ENCODE results near the gene SV2C. TPM values are rescaled to one million over a fixed set of nuclear protein-coding genes. Genes with fewer than 3 reads are reported as not detected.

Gene SV2C
- total RNA-seq, 1 experiment from 2014 or later, result 0.09 TPM

DNA sequence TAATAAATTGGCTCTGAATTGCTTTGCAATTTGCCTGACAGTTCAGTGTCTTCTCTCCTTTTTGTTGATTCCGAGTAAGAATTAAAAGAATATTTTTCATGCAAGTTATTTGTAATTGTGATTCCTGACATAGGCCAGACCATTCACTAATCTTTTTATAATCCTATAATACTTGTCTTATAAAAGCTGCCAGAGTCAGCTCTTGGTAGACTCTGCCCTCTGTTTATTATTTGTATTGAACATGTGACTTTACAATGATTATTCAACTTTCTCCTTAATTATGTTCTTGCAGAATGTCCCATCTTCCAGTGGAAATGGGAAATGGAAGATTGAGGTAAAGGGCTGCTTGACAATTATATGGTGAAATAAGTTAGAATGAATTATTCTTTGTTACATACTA lies 121.0 kb downstream of the SV2C start (continued):
- TF ChIP-seq ATF1 (CRISPR knock-in tag; IDR thresholded peaks at IDR 0.05), result no peak

DNA sequence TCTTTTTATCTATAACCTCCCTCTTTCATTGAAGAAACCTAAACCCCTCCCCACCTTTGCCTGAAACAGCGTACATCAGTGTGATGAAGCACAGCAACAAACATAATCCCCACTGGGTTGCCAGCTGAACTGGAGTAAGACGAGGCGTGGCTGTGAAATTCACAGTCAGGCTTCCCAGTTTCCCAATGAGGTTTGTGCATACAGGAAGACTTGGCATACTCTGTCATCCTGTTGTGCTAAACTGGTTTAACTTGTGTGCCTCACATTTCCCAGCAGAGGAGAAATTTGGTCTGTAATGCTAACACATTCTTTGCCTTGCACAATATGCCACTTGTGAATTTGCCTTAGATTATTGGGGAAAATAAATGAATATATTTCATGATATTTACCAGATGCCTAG lies 121.5 kb downstream of the SV2C start:
- H3K9me3 Mint-ChIP-seq, result peaks cover 3% of the 10 kb centered on the region
- POLR2A ChIA-PET, result no interaction called here
- H3K36me3 Mint-ChIP-seq, result peaks cover 2% of the 10 kb centered on the region
- H3K4me3 Mint-ChIP-seq, result no peak overlapping the region
- CTCF ChIA-PET, result interaction anchor here (1.0 to 3.3 kb wide), 2 partner anchors 30 to 130 kb away, joined by 3 to 13 read pairs; no protein-coding TSS in a partner anchor
- H3K4me1 Mint-ChIP-seq, result peaks cover 11% of the 10 kb centered on the region
- no peak for ATAC-seq
- no peak overlapping the region for H3K27ac Mint-ChIP-seq
- H3K27me3 Mint-ChIP-seq (ENCODE audit: low read depth), result no peaks in the 10 kb centered on the region
- no peak for DNase-seq (ENCODE audit: low spot score)
- TF ChIP-seq FOXJ3 (CRISPR knock-in tag; IDR thresholded peaks at IDR 0.05; ENCODE audit: borderline replicate concordance) (no peak), GABPB1 (CRISPR knock-in tag; IDR thresholded peaks at IDR 0.05) (no peak), TCF7 (CRISPR knock-in tag; IDR thresholded peaks at IDR 0.05; ENCODE audit: low read depth) (no peak), JUN (CRISPR knock-in tag; IDR thresholded peaks at IDR 0.05) (no peak)
- TF ChIP-seq, protein P1, sequence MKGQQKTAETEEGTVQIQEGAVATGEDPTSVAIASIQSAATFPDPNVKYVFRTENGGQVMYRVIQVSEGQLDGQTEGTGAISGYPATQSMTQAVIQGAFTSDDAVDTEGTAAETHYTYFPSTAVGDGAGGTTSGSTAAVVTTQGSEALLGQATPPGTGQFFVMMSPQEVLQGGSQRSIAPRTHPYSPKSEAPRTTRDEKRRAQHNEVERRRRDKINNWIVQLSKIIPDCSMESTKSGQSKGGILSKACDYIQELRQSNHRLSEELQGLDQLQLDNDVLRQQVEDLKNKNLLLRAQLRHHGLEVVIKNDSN (CRISPR knock-in tag; IDR thresholded peaks at IDR 0.05), result no peak
- TF ChIP-seq, protein P2, sequence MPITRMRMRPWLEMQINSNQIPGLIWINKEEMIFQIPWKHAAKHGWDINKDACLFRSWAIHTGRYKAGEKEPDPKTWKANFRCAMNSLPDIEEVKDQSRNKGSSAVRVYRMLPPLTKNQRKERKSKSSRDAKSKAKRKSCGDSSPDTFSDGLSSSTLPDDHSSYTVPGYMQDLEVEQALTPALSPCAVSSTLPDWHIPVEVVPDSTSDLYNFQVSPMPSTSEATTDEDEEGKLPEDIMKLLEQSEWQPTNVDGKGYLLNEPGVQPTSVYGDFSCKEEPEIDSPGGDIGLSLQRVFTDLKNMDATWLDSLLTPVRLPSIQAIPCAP (CRISPR knock-in tag; IDR thresholded peaks at IDR 0.05), result no peak

DNA sequence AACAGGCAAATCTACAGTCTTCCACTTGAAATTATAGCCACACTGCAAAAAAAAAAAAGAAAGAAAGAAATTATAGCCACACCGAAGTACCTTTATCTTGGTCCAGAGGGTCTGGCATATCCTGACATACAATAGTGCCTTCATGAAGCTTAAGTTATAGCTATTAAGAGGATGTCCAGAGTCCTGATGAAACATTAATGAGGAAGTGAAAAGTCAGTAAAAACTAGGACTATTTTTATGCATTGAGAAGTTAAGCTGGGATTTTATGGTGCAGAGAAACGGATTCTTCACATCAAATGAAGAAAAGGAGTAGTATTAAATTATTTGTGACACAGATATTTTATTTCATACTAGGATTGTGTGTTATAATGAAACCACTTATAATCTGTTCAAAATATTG lies 123.9 kb downstream of the SV2C start:
- ATAC-seq (no peak), DNase-seq (ENCODE audit: low spot score) (no peak)
- no peak overlapping the region for H3K4me3 Mint-ChIP-seq
- TF ChIP-seq, protein P3, sequence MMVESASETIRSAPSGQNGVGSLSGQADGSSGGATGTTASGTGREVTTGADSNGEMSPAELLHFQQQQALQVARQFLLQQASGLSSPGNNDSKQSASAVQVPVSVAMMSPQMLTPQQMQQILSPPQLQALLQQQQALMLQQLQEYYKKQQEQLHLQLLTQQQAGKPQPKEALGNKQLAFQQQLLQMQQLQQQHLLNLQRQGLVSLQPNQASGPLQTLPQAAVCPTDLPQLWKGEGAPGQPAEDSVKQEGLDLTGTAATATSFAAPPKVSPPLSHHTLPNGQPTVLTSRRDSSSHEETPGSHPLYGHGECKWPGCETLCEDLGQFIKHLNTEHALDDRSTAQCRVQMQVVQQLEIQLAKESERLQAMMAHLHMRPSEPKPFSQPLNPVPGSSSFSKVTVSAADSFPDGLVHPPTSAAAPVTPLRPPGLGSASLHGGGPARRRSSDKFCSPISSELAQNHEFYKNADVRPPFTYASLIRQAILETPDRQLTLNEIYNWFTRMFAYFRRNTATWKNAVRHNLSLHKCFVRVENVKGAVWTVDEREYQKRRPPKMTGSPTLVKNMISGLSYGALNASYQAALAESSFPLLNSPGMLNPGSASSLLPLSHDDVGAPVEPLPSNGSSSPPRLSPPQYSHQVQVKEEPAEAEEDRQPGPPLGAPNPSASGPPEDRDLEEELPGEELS (CRISPR knock-in tag; IDR thresholded peaks at IDR 0.05), result no peak
- TF ChIP-seq, protein P4, sequence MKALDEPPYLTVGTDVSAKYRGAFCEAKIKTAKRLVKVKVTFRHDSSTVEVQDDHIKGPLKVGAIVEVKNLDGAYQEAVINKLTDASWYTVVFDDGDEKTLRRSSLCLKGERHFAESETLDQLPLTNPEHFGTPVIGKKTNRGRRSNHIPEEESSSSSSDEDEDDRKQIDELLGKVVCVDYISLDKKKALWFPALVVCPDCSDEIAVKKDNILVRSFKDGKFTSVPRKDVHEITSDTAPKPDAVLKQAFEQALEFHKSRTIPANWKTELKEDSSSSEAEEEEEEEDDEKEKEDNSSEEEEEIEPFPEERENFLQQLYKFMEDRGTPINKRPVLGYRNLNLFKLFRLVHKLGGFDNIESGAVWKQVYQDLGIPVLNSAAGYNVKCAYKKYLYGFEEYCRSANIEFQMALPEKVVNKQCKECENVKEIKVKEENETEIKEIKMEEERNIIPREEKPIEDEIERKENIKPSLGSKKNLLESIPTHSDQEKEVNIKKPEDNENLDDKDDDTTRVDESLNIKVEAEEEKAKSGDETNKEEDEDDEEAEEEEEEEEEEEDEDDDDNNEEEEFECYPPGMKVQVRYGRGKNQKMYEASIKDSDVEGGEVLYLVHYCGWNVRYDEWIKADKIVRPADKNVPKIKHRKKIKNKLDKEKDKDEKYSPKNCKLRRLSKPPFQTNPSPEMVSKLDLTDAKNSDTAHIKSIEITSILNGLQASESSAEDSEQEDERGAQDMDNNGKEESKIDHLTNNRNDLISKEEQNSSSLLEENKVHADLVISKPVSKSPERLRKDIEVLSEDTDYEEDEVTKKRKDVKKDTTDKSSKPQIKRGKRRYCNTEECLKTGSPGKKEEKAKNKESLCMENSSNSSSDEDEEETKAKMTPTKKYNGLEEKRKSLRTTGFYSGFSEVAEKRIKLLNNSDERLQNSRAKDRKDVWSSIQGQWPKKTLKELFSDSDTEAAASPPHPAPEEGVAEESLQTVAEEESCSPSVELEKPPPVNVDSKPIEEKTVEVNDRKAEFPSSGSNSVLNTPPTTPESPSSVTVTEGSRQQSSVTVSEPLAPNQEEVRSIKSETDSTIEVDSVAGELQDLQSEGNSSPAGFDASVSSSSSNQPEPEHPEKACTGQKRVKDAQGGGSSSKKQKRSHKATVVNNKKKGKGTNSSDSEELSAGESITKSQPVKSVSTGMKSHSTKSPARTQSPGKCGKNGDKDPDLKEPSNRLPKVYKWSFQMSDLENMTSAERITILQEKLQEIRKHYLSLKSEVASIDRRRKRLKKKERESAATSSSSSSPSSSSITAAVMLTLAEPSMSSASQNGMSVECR (CRISPR knock-in tag; IDR thresholded peaks at IDR 0.05; ENCODE audit: borderline replicate concordance), result no peak
- H3K36me3 Mint-ChIP-seq, result peaks cover 5% of the 10 kb centered on the region
- H3K27ac Mint-ChIP-seq, result no peak overlapping the region
- ChIA-PET CTCF (interaction anchor here (0.8 to 3.6 kb wide), 3 partner anchors 10 to 49 kb away, joined by 3 to 33 read pairs (median 3); no protein-coding TSS in a partner anchor), POLR2A (no interaction called here)
- peaks cover 8% of the 10 kb centered on the region for H3K4me1 Mint-ChIP-seq
- no peaks in the 10 kb centered on the region for H3K27me3 Mint-ChIP-seq (ENCODE audit: low read depth)
- peaks cover 9% of the 10 kb centered on the region for H3K9me3 Mint-ChIP-seq

DNA sequence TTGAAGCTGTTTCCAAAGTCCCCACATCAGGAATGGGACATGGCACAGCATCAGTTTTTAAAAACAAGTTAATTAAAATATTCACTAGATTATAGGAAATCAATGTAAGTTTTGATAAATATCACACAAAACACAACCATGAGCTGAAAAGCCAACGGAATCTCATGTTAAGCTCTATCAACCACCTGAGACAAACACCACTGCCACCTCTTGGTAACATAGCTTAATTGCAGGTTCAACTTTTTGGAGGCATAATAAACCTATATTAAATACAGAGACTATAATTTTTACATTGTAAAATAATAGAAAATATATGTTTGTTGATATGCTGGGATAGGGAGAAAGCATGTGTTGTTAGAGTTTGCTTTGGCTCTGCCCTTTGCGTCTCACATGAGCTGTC lies 126.1 kb downstream of the SV2C start:
- Mint-ChIP-seq H3K36me3 (peaks cover 5% of the 10 kb centered on the region), H3K4me1 (peaks cover 8% of the 10 kb centered on the region), H3K27ac (no peak overlapping the region), H3K27me3 (ENCODE audit: low read depth) (no peaks in the 10 kb centered on the region), H3K9me3 (peaks cover 9% of the 10 kb centered on the region), H3K4me3 (no peak overlapping the region)
- no peak for DNase-seq (ENCODE audit: low spot score)
- ChIA-PET POLR2A (no interaction called here), CTCF (interaction anchor here (0.5 to 3.6 kb wide), 37 partner anchors 8 to 591 kb away, joined by 3 to 33 read pairs (median 4); no protein-coding TSS in a partner anchor)
- no peak for ATAC-seq
- TF ChIP-seq ZNF219 (CRISPR knock-in tag; IDR thresholded peaks at IDR 0.05; ENCODE audit: borderline replicate concordance) (no peak), ETV6 (CRISPR knock-in tag; IDR thresholded peaks at IDR 0.05) (no peak), SMAD3 (CRISPR knock-in tag; IDR thresholded peaks at IDR 0.05; ENCODE audit: borderline replicate concordance) (no peak), GRHL2 (CRISPR knock-in tag; IDR thresholded peaks at IDR 0.05; ENCODE audit: insufficient replicate concordance, severe bottlenecking) (no peak), NR1H2 (CRISPR knock-in tag; IDR thresholded peaks at IDR 0.05) (no peak)
- TF ChIP-seq, protein P5, sequence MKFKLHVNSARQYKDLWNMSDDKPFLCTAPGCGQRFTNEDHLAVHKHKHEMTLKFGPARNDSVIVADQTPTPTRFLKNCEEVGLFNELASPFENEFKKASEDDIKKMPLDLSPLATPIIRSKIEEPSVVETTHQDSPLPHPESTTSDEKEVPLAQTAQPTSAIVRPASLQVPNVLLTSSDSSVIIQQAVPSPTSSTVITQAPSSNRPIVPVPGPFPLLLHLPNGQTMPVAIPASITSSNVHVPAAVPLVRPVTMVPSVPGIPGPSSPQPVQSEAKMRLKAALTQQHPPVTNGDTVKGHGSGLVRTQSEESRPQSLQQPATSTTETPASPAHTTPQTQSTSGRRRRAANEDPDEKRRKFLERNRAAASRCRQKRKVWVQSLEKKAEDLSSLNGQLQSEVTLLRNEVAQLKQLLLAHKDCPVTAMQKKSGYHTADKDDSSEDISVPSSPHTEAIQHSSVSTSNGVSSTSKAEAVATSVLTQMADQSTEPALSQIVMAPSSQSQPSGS (CRISPR knock-in tag; IDR thresholded peaks at IDR 0.05; ENCODE audit: borderline replicate concordance, low read depth), result no peak
- TF ChIP-seq, protein P6, sequence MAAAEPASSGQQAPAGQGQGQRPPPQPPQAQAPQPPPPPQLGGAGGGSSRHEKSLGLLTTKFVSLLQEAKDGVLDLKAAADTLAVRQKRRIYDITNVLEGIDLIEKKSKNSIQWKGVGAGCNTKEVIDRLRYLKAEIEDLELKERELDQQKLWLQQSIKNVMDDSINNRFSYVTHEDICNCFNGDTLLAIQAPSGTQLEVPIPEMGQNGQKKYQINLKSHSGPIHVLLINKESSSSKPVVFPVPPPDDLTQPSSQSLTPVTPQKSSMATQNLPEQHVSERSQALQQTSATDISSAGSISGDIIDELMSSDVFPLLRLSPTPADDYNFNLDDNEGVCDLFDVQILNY (CRISPR knock-in tag; IDR thresholded peaks at IDR 0.05), result no peak
- TF ChIP-seq, protein P7, sequence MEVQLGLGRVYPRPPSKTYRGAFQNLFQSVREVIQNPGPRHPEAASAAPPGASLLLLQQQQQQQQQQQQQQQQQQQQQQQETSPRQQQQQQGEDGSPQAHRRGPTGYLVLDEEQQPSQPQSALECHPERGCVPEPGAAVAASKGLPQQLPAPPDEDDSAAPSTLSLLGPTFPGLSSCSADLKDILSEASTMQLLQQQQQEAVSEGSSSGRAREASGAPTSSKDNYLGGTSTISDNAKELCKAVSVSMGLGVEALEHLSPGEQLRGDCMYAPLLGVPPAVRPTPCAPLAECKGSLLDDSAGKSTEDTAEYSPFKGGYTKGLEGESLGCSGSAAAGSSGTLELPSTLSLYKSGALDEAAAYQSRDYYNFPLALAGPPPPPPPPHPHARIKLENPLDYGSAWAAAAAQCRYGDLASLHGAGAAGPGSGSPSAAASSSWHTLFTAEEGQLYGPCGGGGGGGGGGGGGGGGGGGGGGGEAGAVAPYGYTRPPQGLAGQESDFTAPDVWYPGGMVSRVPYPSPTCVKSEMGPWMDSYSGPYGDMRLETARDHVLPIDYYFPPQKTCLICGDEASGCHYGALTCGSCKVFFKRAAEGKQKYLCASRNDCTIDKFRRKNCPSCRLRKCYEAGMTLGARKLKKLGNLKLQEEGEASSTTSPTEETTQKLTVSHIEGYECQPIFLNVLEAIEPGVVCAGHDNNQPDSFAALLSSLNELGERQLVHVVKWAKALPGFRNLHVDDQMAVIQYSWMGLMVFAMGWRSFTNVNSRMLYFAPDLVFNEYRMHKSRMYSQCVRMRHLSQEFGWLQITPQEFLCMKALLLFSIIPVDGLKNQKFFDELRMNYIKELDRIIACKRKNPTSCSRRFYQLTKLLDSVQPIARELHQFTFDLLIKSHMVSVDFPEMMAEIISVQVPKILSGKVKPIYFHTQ (CRISPR knock-in tag; IDR thresholded peaks at IDR 0.05), result no peak
